Prostate gland (tissue), 2 donors: ENCODE data around the gene OSR1.

Experiments used
- CTCF ChIP-seq, 4 experiments: fragments of 200-600 bp in 2 of 4; fragments of 450-650 bp in 2 of 4; sonication (generic) in 2 of 4; IDR thresholded peaks; 1 replicate in 3 of 4; 2 replicates in 1 of 4; pipeline ENCODE4 v1.5.1; 2016 to 2019; ENCODE audit warnings: antibody characterized with exemption in 4 of 4, mild to moderate bottlenecking in 2 of 4, moderate library complexity in 2 of 4
- POLR2A ChIP-seq: fragments of 450-650 bp; IDR thresholded peaks from one replicate; pipeline ENCODE4 v1.6.1; 2016; ENCODE audit warnings: antibody characterized with exemption, mild to moderate bottlenecking

DNA sequence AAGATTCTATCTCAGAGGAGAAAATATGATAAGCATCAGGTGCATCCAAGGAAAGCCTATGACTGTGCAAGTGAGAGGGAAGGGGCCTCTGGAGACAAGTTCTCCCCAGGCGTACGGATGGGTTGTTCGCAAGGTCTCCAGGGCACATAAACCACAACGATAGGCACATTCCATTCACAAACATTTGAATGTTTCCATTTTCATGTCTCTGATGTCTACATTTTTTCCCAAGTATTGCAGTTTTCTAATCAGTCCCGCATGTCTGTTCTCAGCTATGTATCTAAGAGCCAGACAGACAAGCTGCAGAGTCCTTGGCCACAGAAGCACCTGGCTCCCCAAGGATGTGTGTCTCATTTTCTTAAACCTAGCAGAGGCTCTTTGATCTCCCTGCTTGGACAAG is 28.0 kb downstream of the OSR1 start:
- TF ChIP-seq CTCF (IDR thresholded peaks at IDR 0.05) (no peak), POLR2A (no peak)
